GM19193 (cell line): ENCODE results near the gene MORN5.

Experiments used
- POLR2A ChIP-seq: IDR thresholded peaks from 4 replicates; pipeline ENCODE4 v1.6.1; 2011; ENCODE audit not compliant: insufficient read depth, insufficient read length; ENCODE audit errors: extremely low read depth

The MORN5 gene

DNA sequence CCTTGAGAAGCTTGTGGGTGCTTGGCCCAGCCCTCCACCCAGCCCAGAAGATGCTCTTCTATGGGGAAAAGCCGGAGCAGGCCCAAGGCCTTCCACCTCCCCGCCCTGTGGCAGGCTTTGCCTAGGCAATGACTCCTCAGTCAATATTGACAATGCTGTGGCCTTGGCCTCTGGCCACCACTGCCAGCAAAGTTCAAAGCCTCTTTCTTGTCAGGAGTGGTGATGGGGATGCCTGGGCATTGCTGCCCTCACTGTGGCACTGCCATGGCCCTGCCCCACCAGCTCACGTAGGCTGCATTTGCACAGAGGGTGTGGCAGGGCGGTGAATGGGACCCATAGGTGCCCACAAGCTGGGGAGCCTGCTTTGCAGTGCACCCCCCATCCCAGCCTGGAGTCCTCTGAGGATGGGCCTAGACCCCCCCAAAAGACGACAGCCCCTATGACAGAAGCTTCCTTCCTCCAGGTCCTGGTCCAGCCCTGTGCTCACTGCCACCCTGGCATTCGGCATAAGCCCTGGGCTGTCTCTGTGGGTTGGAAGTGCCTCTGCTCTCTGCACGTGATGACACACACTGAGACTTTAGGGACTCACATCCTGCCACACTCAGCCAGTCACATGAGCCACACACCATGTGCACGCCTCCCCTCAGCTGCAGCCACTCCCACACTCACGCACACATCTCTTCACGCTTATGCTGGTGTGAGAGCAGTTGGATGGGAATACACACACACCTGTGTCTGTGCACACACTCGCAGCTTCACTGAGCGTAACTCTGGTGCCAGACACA, 31.1 kb downstream of the MORN5 start:
- no peak for TF ChIP-seq POLR2A

DNA sequence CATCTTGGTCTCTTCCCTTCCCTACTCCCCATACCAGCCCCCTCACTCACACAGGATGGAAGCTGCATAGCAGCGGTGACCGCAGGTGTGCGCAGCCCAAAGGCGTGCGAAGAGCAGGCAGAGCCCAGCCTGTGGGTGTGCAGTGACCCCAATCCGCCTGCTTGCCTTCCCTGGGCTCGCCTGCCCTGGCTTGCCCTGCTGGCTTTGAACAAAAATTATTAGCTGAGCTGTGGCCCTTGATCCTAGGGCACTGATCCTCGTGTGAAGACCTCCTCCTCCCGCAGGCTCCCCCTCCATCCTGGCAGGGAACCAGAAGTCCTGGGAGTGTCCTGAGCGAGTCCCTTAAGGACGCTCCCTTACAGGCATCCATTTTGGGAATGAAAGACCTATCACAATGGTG, 31.9 kb downstream of the MORN5 start:
- TF ChIP-seq POLR2A, result no peak

DNA sequence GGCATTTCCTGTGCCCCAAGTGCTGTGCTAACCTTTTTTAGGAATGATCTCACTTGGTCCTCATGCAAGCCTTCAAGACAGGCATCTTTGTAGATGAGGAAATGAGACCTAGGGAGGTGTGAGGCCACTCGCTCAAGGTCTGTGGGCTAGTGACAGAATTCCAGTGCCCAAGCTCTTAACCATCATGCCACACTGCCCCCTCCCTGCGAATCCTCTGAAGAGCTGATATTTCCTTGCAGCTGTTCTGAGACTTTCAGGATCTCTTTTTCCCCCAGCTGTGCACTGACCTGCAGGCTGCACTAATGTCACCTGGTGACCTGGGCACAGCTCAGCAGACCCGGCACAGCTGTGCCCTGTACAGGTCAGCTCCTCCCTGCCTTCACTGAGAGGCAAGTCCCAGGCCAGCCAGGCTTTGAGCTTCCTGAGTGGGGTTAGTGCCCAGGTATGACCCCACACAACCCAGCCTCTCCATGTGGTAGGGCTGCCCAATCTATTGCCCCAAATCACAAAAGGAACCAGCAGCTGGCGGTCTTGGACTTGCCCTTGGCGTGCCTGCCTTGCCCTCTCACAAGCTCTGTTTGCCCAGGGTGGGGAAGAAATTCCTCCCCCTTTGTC, 32.7 kb downstream of the MORN5 start:
- TF ChIP-seq POLR2A, result no peak

DNA sequence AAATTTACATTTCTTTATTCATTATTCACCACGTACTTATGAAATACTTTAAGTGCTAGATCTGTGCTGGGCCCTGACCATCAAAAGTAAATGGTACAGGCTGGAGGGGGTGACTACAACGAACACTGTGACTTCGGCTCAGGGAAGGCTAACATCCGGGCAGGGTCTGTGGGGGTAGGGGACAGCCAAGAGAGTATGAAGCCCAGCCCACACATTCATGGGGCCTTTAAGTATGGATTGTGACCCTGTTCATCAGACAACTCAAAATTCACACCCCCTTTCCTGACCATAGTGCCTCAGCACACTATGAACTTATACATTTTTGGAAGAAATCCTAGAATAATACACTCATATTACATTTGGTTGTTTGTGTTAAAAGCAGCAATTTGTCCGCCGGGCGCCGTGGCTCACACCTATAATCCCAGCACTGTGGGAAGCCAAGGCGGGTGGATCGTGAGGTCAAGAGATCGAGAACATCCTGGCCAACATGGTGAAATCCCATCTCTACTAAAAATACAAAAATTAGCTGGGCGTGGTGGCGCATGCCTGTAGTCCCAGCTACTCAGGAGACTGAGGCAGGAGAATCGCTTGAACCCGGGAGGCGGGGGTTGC, 33.3 kb downstream of the MORN5 start:
- TF ChIP-seq POLR2A, result no peak

DNA sequence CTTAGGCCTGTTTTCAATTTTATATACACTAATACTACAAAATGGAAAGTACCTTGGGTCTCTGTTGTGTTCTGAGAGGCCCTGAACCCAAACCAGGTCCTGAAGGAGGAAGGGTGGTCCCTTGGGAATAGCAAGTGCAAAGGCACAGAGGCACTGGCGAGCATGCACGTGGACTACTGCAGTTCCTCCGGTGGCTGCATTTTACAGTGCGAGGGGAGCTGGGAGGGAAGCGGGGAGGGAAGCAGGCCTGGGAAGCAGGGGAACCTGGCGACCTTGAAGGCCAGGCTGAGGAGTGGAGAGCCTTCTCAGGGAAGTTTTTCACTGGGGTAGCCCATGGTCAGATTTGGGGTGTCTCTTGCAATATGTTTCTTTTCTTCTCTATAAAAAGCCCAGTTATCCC, 33.9 kb downstream of the MORN5 start:
- no peak for TF ChIP-seq POLR2A

DNA sequence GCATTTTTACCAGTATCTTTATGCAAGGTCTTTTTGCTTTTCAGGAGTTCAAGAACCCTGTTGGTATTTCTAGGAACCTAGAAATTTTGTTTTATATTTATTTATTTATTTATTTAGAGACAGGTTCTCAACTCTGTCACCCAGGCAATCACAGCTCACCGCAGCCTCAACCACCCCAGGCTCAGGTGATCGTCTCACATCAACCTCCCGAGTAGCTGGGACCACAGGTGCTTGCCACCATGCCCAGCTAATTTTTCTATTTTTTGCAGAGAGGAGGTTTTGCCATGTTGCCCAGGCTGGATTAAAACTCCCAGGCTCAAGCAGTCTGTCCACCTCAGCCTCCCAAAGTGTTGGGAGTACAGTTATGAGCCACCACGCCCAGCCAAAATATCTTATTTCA, 36.2 kb downstream of the MORN5 start:
- TF ChIP-seq POLR2A, result no peak

DNA sequence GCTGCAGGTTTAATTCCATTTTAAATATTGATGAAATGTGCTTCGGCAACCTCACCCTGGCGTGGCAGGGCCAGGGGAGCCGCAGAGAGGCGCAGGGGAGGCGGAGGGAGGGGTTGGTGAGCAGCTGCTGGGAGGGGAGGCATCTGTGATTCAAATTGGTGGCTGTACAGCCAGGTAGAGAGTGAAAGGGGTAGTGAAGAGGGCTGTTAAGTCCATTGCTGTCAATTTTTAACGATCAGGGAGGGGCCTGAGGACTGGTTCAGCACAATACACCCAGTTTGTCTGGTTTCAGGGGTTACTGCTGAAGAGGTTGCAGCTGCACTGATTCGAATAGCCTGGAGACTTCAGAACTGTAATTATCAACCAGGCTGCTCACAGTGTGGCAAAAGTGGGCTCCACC, 37.7 kb downstream of the MORN5 start:
- TF ChIP-seq POLR2A, result no peak

DNA sequence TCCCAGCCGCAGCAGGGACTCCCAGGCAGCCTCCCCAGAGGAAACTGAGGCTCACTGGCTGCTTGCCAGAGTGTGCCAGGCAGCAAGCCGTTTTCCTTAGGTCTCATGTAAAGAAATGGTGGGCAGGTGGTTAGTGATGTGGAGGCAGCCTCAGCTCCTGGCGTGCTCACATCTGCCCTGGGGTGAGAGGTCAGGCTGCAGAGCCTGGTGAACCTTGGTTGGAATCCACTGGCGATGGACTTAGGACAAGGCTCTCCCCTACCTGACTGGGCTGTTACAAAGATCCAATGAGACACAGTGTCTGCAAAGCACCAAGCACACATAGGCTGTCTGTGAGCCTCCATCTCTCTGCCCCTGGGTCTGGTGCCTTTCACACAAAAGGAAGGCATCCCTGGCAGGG, 38.2 kb downstream of the MORN5 start:
- TF ChIP-seq POLR2A, result no peak

DNA sequence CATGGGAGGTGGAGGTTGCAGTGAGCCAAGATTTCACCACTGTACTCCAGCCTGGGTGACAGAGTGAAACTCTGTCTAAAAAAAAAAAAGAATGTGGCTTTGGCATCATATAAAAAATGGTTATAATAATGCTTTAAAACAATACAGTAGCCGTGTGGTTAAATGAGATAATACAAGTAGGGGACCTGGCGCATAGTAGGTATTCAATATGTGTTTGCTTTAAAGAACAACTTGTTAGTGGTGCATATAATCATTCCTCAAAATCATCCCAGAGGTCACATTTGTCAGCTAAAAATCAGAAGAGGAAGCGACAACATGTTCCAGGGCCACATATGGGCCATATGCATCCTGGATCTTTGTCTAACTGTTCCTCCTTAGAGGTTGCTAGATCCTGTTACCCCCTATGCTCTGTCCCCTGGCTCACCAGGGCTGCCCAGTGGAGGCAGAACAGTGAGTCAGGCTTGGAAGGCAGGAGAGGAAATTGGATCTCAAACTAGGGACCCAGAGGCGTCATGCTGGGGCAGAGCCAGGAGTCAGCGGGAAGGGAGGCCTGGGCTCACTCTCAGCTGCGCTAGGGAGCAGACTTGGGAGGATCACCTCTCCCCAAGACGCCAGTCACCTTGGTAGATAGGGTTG, 41.4 kb downstream of the MORN5 start:
- no peak for TF ChIP-seq POLR2A

DNA sequence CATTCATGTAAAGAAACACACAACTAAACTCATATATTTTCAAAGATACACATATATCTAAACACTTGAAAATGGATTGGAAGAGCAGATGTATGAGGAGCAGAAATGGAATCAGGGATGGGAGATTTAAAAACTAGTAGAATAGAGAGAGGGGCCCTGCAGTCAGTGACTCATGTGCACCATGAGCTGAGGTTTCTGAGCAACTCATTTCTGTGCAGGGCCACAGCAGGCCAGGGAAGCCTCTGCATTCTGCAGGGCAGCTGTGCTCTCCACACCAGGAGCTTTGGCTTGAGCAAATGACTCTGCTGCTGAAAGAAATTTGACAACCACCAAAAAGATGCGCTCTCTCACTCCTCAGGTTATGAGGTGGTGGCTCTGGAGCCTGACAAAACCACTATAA, 41.9 kb downstream of the MORN5 start:
- TF ChIP-seq POLR2A, result no peak

DNA sequence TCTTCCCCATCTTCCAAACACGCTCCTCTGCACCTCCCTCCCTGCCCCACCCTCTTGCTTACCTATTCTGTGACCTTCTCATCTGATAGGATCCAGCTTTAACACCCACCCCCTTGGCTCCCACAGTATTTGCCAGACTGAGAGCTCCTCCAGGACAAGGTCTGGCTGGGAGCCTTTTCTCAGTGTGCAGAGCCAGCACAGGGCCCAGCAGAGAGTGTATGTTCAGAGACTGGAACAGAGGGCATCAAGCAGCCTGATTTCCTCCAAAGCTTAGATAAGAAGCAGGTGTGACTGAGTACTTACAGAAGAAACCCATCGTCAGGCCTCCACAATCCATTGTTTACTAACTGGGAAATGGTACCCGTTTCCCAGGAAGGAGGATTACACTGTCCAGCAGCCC, 42.4 kb downstream of the MORN5 start:
- TF ChIP-seq POLR2A, result no peak

DNA sequence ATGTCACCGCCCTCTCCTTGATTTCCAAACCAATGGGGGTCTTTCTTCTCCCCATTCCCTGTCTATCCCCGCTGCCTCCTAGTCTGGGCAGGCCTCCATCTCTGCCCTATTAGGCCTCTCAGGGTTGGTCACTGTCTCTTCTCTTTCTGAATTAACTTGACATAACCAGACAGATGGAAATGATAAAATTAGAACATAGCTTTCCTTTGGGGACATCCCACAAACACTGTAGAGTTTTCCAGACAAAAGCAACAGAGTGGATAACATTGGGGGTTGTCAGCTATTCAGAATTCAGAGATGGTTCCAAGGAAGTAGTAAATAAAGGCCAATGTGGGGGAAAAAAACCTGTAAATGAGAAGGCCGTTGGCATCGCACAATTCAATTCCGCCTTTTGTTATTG, 44.3 kb downstream of the MORN5 start:
- no peak for TF ChIP-seq POLR2A

DNA sequence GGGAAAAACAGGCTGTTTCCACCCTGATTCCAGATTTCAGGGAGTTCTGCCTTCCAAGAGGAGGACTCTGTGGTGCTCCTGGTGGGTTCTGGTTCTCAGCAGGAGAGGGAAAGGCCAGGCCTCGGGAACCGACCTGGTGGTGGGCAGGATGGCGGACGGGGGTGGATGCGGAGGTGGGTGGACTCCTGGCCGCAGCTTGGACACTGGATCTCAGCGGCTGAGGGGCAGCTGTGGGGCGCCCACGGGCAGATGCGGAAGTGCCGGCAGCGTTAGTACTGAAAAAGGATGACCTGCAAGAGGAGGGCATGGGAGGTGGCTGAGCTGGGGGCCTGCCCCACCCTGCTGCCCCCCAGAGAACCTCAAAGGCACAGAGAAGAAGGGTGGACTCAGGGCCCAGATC, 44.8 kb downstream of the MORN5 start:
- no peak for TF ChIP-seq POLR2A

DNA sequence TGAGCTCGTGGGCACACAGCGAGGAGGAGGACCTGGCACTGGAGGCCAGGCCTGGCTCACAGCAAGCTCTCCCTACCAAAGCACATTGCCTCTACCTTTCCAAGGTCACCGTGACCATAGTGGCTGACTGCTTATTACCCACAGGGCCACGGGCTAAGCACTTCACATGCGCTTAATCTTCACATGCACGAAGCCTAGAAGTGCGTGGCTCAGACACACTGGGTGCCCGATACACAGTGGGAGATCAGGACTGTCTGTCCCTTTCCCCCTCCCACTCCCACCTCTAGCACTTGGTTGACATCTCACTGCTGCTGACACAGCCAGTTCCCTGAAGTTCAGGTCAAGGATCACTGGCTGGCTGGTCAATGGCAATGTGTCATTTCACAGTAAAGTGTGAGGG, 45.5 kb downstream of the MORN5 start:
- TF ChIP-seq POLR2A, result no peak

DNA sequence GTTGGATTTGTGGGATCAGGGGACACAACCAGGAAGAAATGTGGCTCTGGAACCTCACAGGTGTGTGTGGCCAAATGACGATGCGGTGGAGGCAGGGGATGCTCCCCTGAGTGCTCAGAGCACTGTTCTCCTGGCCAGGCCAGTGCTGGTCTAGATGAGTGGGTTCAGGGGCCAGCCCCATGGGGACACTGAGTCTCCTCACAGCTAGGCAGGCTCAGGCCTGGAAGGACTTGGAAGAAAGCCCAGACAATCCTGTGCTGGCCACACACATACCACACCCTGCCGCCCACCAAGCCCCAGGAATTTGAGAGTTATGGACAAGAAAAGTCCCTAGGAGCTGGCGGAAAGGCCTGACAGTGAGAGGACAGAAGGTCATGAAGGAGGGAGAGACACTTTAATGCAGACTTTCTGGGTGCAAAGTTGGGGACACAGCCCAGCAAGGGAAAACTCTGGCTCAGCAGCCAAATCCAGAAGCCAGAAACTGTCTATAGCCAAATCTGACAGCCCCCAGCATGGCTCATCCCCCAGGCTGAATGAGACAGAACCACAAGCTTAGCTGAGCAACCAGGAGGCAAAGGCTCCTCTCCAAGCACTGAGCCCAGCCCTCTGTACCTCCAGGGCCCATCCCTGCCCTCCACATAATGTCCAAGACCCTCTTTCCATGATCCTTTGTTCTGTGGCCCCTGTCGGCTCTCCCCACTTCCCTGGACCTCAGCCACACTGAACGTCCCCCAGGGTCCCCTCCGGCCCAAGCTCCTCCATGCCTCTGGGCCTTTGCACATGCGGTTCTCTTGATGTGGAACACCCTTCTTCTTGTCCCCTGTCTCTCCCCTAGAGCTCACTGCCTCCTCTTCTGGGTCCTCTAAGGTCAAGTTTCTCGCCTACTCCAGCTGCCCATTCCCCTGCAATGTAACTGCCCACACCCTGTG, 46.7 kb downstream of the MORN5 start:
- TF ChIP-seq POLR2A, result no peak

DNA sequence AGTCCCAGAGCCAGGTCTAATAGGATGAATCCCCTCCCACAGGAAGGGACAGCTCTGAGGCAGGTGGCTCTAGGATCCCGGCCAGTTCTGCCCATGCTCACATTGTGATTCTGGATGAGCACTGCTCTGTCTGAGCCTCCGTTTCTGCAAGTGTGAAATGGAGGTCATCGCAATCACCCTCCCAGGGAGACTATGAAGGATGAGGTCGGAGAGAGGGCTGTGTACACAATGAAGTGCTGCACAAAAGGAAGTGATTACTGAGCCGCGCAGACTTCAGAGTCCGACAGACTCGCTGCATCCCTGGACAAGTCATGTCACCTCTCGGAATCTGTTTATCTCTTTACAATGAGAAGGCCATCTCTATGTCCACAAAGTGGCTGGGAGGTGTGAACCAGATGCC, 47.4 kb downstream of the MORN5 start:
- no peak for TF ChIP-seq POLR2A

DNA sequence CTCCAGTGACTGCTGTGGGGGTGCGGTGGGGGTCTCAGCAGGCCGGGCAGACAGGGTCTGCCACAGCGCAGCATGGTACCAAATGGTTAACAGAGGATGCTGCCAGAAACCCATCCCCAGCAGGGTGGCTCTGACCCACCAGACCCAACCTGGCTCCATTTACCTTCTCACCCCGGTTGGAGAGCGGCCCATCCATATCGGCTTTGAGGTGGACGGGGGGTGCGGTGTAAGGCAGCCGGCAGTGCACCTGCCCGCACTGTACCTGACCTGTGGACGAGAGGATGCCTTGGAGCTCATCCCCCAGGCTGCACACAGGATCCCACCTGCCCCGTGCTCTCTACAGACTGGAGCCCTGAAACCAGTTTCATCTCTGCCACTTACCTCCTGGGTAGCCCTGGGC, 49.7 kb downstream of the MORN5 start:
- no peak for TF ChIP-seq POLR2A
